HepG2 (cell line): Measurements from ENCODE around the gene PTX4. TPM values are rescaled to one million over a fixed set of nuclear protein-coding genes. Genes with fewer than 3 reads are reported as not detected.

Experiments
- ATAC-seq: fragments of 200-7000 bp; cut with Tn5 transposase; 3 replicates; pipeline ENCODE4 v1.9.1; 2020; ENCODE audit warnings: mild to moderate bottlenecking, moderate library complexity
- BruUV-seq: library from RNA; stranded (reverse); fragments of 400-500 nt; replicated peaks from 2 replicates; lab custom pipeline; 2021; lab: Mats Ljungman, UMichigan
- CTCF ChIA-PET: fragments of 300-600 bp; formaldehyde crosslinking; extraction: SDS; loops from one replicate; lab custom pipeline; 2021; ENCODE audit warnings: low total read pairs, inconsistent platforms, low intra/inter-chr PET ratio; lab: Yijun Ruan, JAX
- POLR2A ChIA-PET: fragments of 350-600 bp; sonication (Branson Sonifier 250); formaldehyde crosslinking; loops from one replicate; lab custom pipeline; 2020; ENCODE audit warnings: antibody characterized with exemption, inconsistent platforms; lab: Yijun Ruan, JAX
- DNase-seq: peaks from one replicate; pipeline ENCODE4 v3.0.0-alpha.2; 2015; ENCODE audit warnings: low spot score
- FAIRE-seq: peaks from 3 replicates; lab custom pipeline; 2011; peaks lifted over from hg19 to GRCh38; lab: Jason Lieb, UNC
- H2AFZ ChIP-seq: one replicate; pipeline ENCODE4 v1.6.1; 2011; ENCODE audit warnings: low read length, inconsistent platforms
- H3K27ac ChIP-seq: fragments of 300-600 bp; 3 replicates; pipeline ENCODE4 v1.8.0; 2011; ENCODE audit warnings: mixed run types, mild to moderate bottlenecking, mixed read lengths, low read length, inconsistent platforms; ENCODE audit not compliant: insufficient read depth; ENCODE audit errors: extremely low read length
- H3K27me3 ChIP-seq, 2 experiments: fragments of 200-600 bp in 1 of 2; 2 replicates in 1 of 2; 3 replicates in 1 of 2; pipeline versions ENCODE4 v1.6.0 to v1.8.0; 2011; ENCODE audit warnings: low read length in 2 of 2, mild to moderate bottlenecking in 2 of 2, moderate library complexity in 2 of 2, inconsistent platforms in 1 of 2; ENCODE audit not compliant: insufficient read depth in 2 of 2, control insufficient read depth in 1 of 2
- H3K36me3 ChIP-seq, 2 experiments: fragments of 200-600 bp in 1 of 2; replicated peaks in 1 of 2; 2 replicates in 1 of 2; 3 replicates in 1 of 2; pipeline versions ENCODE4 v1.5.1 to v1.8.0; 2011; ENCODE audit warnings: low read length in 2 of 2, inconsistent platforms in 1 of 2; ENCODE audit not compliant: insufficient read depth in 2 of 2, control insufficient read depth in 1 of 2
- H3K4me1 ChIP-seq: 2 replicates; pipeline ENCODE4 v1.5.1; 2012; ENCODE audit warnings: low read length, inconsistent platforms; ENCODE audit not compliant: insufficient read depth
- H3K4me2 ChIP-seq: 2 replicates; pipeline ENCODE4 v1.6.0; 2011; ENCODE audit warnings: low read depth, low read length, inconsistent platforms
- H3K4me3 ChIP-seq, 3 experiments: fragments of 200-600 bp in 1 of 3; sonication (generic), shearing (Covaris generic) in 1 of 3; replicated peaks in 1 of 3; 2 replicates each; pipeline ENCODE4 v1.5.1; 2011 to 2016; ENCODE audit warnings: low read length in 3 of 3, inconsistent platforms in 2 of 3, low read depth in 2 of 3, mild to moderate bottlenecking in 2 of 3, control low read depth in 1 of 3, mixed read lengths in 1 of 3; ENCODE audit not compliant: insufficient read depth in 1 of 3
- H3K79me2 ChIP-seq: one replicate; pipeline ENCODE4 v1.6.1; 2011; ENCODE audit warnings: low read length, inconsistent platforms; ENCODE audit not compliant: insufficient read depth
- H3K9ac ChIP-seq: 2 replicates; pipeline ENCODE4 v1.6.0; 2011; ENCODE audit warnings: mild to moderate bottlenecking, low read depth, low read length, inconsistent platforms; ENCODE audit not compliant: insufficient read depth
- H3K9me3 ChIP-seq: 2 replicates; pipeline ENCODE4 v1.5.1; 2012; ENCODE audit warnings: mild to moderate bottlenecking, low read length
- H4K20me1 ChIP-seq: 2 replicates; pipeline ENCODE4 v1.6.0; 2011; ENCODE audit warnings: inconsistent platforms, mild to moderate bottlenecking, low read length, moderate library complexity; ENCODE audit not compliant: insufficient read depth
- GFI1 ChIP-seq: sonication (generic); formaldehyde crosslinking; IDR thresholded peaks from 2 replicates; pipeline ENCODE4 v1.5.0; 2020; ENCODE audit warnings: missing genetic modification reagents, mild to moderate bottlenecking, borderline replicate concordance
- MAFG ChIP-seq: sonication (generic); formaldehyde crosslinking; IDR thresholded peaks from 2 replicates; pipeline ENCODE4 v1.5.1; 2020; ENCODE audit warnings: mild to moderate bottlenecking, missing genetic modification reagents
- PAX8 ChIP-seq: sonication (generic); formaldehyde crosslinking; IDR thresholded peaks from 2 replicates; pipeline ENCODE4 v1.8.0; 2022; ENCODE audit warnings: mild to moderate bottlenecking, missing genetic modification reagents, borderline replicate concordance
- ZFP90 ChIP-seq: sonication (generic); formaldehyde crosslinking; IDR thresholded peaks from 2 replicates; pipeline ENCODE4 v1.8.0; 2022; ENCODE audit warnings: missing genetic modification reagents, mild to moderate bottlenecking, inconsistent platforms, borderline replicate concordance
- ZNF331 ChIP-seq: sonication (generic); formaldehyde crosslinking; IDR thresholded peaks from 2 replicates; pipeline ENCODE4 v1.4.0; 2020; ENCODE audit warnings: missing genetic modification reagents
- ZNF644 ChIP-seq: IDR thresholded peaks from 2 replicates; pipeline ENCODE4 v1.6.1; 2016; ENCODE audit warnings: low read depth
- ZNF777 ChIP-seq: sonication (generic); formaldehyde crosslinking; IDR thresholded peaks from 2 replicates; pipeline ENCODE4 v1.4.0; 2020; ENCODE audit warnings: missing genetic modification reagents
- WGBS: methylation state at CpG from one replicate; pipeline ENCODE4 v1.1.6; 2017; ENCODE audit warnings: low lambda C conversion rate; 5-methylcytosine and 5-hydroxymethylcytosine counted together
- in situ Hi-C: cut with HindIII; loops from 2 replicates; pipeline ENCODE4 v1.10.0; 2017; ENCODE audit warnings: low pct_unique_long_range_greater_than_20kb; ENCODE audit not compliant: extremely low pct_ligation_motif_present
- intact Hi-C: fragments of 100-400 bp; cut with micrococcal nuclease; formaldehyde crosslinking; loops from one replicate; pipeline ENCODE4 v1.10.0; 2022; ENCODE audit not compliant: unreplicated experiment
- polyA plus RNA-seq, 8 experiments: library from polyadenylated mRNA; depleted of rRNA in 3 of 8; stranded (reverse) in 7 of 8; unstranded in 1 of 8; fragments of >200 nt; fragmentation: Illumina TruSeq in 4 of 8; extraction: Trizol in 4 of 8; gene quantifications; 2 replicates each; pipeline versions ENCODE4 v1.2.1 to v1.2.3, GENCODE V29; 2011 to 2016; ENCODE audit warnings: low read depth in 4 of 8, missing spikeins in 1 of 8, mixed read lengths in 1 of 8; ENCODE audit not compliant: insufficient read depth in 1 of 8
- total RNA-seq, 5 experiments: library from RNA; depleted of rRNA; stranded (reverse); fragments of >200 nt; fragmentation: Illumina TruSeq; extraction: Trizol; gene quantifications; 2 replicates each; pipeline ENCODE4 v1.2.3, GENCODE V29; 2016; ENCODE audit warnings: low read depth in 1 of 5
- TF ChIP-seq, protein P1 (sequence below): sonication (generic); formaldehyde crosslinking; IDR thresholded peaks from 2 replicates; pipeline ENCODE4 v1.4.0; 2020; ENCODE audit warnings: mild to moderate bottlenecking, missing genetic modification reagents
- TF ChIP-seq, protein P2 (sequence below): sonication (generic); IDR thresholded peaks from 2 replicates; pipeline ENCODE4 v1.6.1; 2016; ENCODE audit warnings: low read depth, borderline replicate concordance
- TF ChIP-seq, protein P3 (sequence below): sonication (generic); formaldehyde crosslinking; IDR thresholded peaks from 2 replicates; pipeline ENCODE4 v1.4.0; 2020; ENCODE audit warnings: missing genetic modification reagents
- TF ChIP-seq, protein P4 (sequence below): sonication (generic); formaldehyde crosslinking; IDR thresholded peaks from 2 replicates; pipeline ENCODE4 v1.8.1; 2023; ENCODE audit warnings: mild to moderate bottlenecking, missing genetic modification reagents
- TF ChIP-seq, protein P5 (sequence below): IDR thresholded peaks from 2 replicates; pipeline ENCODE4 v1.6.1; 2016; ENCODE audit warnings: missing biosample characterization, missing genetic modification reagents, low read depth
- TF ChIP-seq, protein P6 (sequence below): sonication (generic); formaldehyde crosslinking; IDR thresholded peaks from 2 replicates; pipeline ENCODE4 v1.5.0; 2020; ENCODE audit warnings: missing genetic modification reagents, mild to moderate bottlenecking, borderline replicate concordance
- TF ChIP-seq, protein P7 (sequence below): sonication (generic); formaldehyde crosslinking; IDR thresholded peaks from 2 replicates; pipeline ENCODE4 v1.4.0; 2020; ENCODE audit warnings: mild to moderate bottlenecking, missing genetic modification reagents

Gene PTX4
- total and polyA plus RNA-seq, 2 of the 13 experiments (the other 11 are each of a cell fraction or from before 2014, with no cell fraction given): 0.04 TPM; not detected in 1

DNA sequence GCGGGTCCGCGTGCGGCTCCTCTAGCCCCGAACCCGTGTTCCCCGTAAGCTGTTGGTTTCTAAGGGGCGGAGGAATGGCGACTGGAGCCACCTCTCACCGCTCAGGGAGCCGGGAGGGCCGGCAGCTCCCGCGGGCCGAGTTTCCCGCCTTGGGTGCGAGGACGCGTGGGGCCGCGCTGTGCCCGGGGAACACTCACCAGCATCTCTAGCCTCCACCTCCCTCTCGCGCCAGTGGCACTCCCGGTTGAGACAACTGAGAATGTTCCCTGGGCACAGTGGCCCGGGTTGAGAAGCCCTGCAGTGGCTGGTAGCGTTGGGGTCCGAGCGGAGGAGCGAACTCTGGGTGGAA lies 5.0 kb upstream of the PTX4 start:
- Histone ChIP-seq H3K36me3 (peaks cover 2 to 15% of the 10 kb centered on the region in 2 experiments; a peak in 2 of 5 replicates), H3K4me3 (peak overlapping the region; percentile 89 to 95 (median 95)), H2AFZ (no peak overlapping the region), H3K9me3 (no peaks in the 10 kb centered on the region), H3K9ac (peak overlapping the region; percentile 96), H4K20me1 (no peaks in the 10 kb centered on the region), H3K27me3 (peaks cover 2 to 10% of the 10 kb centered on the region in 2 experiments; a peak in 2 of 5 replicates), H3K79me2 (peaks cover 3% of the 10 kb centered on the region), H3K4me2 (peak overlapping the region; percentile 75), H3K27ac (peak overlapping the region; percentile 87), H3K4me1 (peaks cover 30% of the 10 kb centered on the region)
- intact Hi-C loops (no loop called here), in situ Hi-C loops (no loop called here)
- 2% methylated on average over 8 of the region's 30 CpGs for WGBS
- FAIRE-seq: no peak
- no peak for DNase-seq
- ChIA-PET CTCF (no interaction called here), POLR2A (interaction anchor here (2.2 kb wide), 2 partner anchors 11 to 213 kb away, joined by 4 to 5 read pairs; partner anchors contain the start of gene MAPK8IP3)
- ATAC-seq: peak; percentile 26
- TSS peak; percentile 79 for BruUV-seq
- peak; percentile 4; the same call in 1 of the 2 replicates for TF ChIP-seq GFI1
- TF ChIP-seq ZNF644 (CRISPR knock-in tag): no peak
- TF ChIP-seq, protein P1, sequence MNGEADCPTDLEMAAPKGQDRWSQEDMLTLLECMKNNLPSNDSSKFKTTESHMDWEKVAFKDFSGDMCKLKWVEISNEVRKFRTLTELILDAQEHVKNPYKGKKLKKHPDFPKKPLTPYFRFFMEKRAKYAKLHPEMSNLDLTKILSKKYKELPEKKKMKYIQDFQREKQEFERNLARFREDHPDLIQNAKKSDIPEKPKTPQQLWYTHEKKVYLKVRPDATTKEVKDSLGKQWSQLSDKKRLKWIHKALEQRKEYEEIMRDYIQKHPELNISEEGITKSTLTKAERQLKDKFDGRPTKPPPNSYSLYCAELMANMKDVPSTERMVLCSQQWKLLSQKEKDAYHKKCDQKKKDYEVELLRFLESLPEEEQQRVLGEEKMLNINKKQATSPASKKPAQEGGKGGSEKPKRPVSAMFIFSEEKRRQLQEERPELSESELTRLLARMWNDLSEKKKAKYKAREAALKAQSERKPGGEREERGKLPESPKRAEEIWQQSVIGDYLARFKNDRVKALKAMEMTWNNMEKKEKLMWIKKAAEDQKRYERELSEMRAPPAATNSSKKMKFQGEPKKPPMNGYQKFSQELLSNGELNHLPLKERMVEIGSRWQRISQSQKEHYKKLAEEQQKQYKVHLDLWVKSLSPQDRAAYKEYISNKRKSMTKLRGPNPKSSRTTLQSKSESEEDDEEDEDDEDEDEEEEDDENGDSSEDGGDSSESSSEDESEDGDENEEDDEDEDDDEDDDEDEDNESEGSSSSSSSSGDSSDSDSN: 0 out of 2 replicates have a peak, but pooled peaks have one; percentile 25
- peak; percentile 12; the same call in 1 of the 2 replicates for TF ChIP-seq ZNF777 (CRISPR knock-in tag)
- TF ChIP-seq ZFP90 (CRISPR knock-in tag): no peak
- TF ChIP-seq, protein P2, sequence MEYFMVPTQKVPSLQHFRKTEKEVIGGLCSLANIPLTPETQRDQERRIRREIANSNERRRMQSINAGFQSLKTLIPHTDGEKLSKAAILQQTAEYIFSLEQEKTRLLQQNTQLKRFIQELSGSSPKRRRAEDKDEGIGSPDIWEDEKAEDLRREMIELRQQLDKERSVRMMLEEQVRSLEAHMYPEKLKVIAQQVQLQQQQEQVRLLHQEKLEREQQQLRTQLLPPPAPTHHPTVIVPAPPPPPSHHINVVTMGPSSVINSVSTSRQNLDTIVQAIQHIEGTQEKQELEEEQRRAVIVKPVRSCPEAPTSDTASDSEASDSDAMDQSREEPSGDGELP: no peak
- no peak for TF ChIP-seq ZNF331 (CRISPR knock-in tag)
- TF ChIP-seq, protein P3, sequence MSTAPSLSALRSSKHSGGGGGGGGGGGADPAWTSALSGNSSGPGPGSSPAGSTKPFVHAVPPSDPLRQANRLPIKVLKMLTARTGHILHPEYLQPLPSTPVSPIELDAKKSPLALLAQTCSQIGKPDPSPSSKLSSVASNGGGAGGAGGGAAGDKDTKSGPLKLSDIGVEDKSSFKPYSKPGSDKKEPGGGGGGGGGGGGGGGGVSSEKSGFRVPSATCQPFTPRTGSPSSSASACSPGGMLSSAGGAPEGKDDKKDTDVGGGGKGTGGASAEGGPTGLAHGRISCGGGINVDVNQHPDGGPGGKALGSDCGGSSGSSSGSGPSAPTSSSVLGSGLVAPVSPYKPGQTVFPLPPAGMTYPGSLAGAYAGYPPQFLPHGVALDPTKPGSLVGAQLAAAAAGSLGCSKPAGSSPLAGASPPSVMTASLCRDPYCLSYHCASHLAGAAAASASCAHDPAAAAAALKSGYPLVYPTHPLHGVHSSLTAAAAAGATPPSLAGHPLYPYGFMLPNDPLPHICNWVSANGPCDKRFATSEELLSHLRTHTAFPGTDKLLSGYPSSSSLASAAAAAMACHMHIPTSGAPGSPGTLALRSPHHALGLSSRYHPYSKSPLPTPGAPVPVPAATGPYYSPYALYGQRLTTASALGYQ (CRISPR knock-in tag): 0 out of 2 replicates have a peak, but pooled peaks have one; percentile 1
- TF ChIP-seq, protein P4, sequence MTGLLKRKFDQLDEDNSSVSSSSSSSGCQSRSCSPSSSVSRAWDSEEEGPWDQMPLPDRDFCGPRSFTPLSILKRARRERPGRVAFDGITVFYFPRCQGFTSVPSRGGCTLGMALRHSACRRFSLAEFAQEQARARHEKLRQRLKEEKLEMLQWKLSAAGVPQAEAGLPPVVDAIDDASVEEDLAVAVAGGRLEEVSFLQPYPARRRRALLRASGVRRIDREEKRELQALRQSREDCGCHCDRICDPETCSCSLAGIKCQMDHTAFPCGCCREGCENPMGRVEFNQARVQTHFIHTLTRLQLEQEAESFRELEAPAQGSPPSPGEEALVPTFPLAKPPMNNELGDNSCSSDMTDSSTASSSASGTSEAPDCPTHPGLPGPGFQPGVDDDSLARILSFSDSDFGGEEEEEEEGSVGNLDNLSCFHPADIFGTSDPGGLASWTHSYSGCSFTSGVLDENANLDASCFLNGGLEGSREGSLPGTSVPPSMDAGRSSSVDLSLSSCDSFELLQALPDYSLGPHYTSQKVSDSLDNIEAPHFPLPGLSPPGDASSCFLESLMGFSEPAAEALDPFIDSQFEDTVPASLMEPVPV (CRISPR knock-in tag): 0 out of 2 replicates have a peak, but pooled peaks have one; percentile 39
- TF ChIP-seq, protein P5, sequence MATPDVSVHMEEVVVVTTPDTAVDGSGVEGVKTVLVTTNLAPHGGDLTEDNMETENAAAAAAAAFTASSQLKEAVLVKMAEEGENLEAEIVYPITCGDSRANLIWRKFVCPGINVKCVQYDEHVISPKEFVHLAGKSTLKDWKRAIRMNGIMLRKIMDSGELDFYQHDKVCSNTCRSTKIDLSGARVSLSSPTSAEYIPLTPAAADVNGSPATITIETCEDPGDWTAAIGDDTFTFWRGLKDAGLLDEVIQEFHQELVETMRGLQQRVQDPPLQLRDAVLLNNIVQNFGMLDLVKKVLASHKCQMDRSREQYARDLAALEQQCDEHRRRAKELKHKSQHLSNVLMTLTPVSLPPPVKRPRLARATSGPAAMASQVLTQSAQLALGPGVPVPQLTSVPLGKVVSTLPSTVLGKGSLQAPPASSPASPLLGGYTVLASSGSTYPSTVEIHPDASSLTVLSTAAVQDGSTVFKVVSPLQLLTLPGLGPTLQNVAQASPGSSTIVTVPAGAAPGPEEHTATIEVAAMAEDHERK: no peak
- TF ChIP-seq MAFG: no peak
- TF ChIP-seq, protein P6, sequence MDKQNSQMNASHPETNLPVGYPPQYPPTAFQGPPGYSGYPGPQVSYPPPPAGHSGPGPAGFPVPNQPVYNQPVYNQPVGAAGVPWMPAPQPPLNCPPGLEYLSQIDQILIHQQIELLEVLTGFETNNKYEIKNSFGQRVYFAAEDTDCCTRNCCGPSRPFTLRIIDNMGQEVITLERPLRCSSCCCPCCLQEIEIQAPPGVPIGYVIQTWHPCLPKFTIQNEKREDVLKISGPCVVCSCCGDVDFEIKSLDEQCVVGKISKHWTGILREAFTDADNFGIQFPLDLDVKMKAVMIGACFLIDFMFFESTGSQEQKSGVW: no peak
- TF ChIP-seq, protein P7, sequence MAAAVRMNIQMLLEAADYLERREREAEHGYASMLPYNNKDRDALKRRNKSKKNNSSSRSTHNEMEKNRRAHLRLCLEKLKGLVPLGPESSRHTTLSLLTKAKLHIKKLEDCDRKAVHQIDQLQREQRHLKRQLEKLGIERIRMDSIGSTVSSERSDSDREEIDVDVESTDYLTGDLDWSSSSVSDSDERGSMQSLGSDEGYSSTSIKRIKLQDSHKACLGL (CRISPR knock-in tag): 0 out of 2 replicates have a peak, but pooled peaks have one; percentile 42
- no peak for TF ChIP-seq PAX8 (CRISPR knock-in tag)
